GM12878 (cell line): ENCODE results near the gene RHCE. TPM values are rescaled to one million over a fixed set of nuclear protein-coding genes. Genes with fewer than 3 reads are reported as not detected.

Experiments used
- BCLAF1 ChIP-seq: fragments of 450-650 bp; IDR thresholded peaks from 2 replicates; pipeline ENCODE4 v1.6.1; 2017; ENCODE audit warnings: antibody characterized with exemption, mild to moderate bottlenecking, moderate library complexity
- CUX1 ChIP-seq: IDR thresholded peaks from 2 replicates; pipeline ENCODE4 v1.6.1; 2012; ENCODE audit warnings: improper control_type of control experiment, low read depth, low read length; ENCODE audit not compliant: insufficient replicate concordance
- E4F1 ChIP-seq: fragments of 450-650 bp; IDR thresholded peaks from 2 replicates; pipeline ENCODE4 v1.6.1; 2018; ENCODE audit warnings: borderline replicate concordance, mild to moderate bottlenecking; ENCODE audit not compliant: partially characterized antibody
- MTA2 ChIP-seq: fragments of 450-650 bp; IDR thresholded peaks from 2 replicates; pipeline ENCODE4 v1.6.1; 2016; ENCODE audit warnings: low read depth, mild to moderate bottlenecking, moderate library complexity
- MYC ChIP-seq: IDR thresholded peaks from 2 replicates; pipeline ENCODE4 v1.6.1; 2011; ENCODE audit warnings: mild to moderate bottlenecking, low read length, moderate library complexity, inconsistent platforms; ENCODE audit not compliant: insufficient read depth, insufficient replicate concordance, insufficient read length, severe bottlenecking
- ZBTB4 ChIP-seq: fragments of 450-650 bp; formaldehyde crosslinking; IDR thresholded peaks from 2 replicates; pipeline ENCODE4 v1.4.0; 2022; ENCODE audit warnings: mild to moderate bottlenecking, moderate library complexity
- ZBTB40 ChIP-seq: fragments of 450-650 bp; IDR thresholded peaks from 2 replicates; pipeline ENCODE4 v1.6.1; 2016; ENCODE audit warnings: mild to moderate bottlenecking, moderate library complexity, borderline replicate concordance
- polyA plus RNA-seq, 11 experiments: library from polyadenylated mRNA; depleted of rRNA in 4 of 11; unstranded in 6 of 11; stranded (reverse) in 5 of 11; fragments of >200 nt; fragmentation: Nextera tagmentation in 4 of 11; fragmentation: Illumina TruSeq in 1 of 11; extraction: Ambion mirVana in 4 of 11; extraction: Trizol in 1 of 11; gene quantifications; 1 replicate in 1 of 11; 2 replicates in 10 of 11; pipeline versions ENCODE4 v1.2.1 to v1.2.3, GENCODE V29; 2011 to 2016; ENCODE audit warnings: inconsistent platforms in 2 of 11, missing spikeins in 2 of 11, low read depth in 1 of 11
- total RNA-seq, 4 experiments: library from RNA; depleted of rRNA in 3 of 4; stranded (reverse); fragments of >200 nt in 3 of 4; fragmentation: Illumina TruSeq in 1 of 4; extraction: Trizol in 1 of 4; gene quantifications; 2 replicates each; pipeline versions ENCODE4 v1.2.1 to v1.2.3, GENCODE V29; 2013 to 2021

The RHCE gene
- total and polyA plus RNA-seq, 10 of the 15 experiments (the other 5 are each of a cell fraction or from before 2014, with no cell fraction given) = 0.06 to 0.41 (median 0.22) TPM; not detected in 2

GRCh38 chr1:25430073-25430966 lies 9.7 kb upstream of the RHCE start, which contains the start of gene MACO1 (continued):
- TF ChIP-seq ZBTB4 (CRISPR knock-in tag) = no peak
- TF ChIP-seq E4F1 = peak; percentile 21
- 0 out of 2 replicates have a peak, but pooled peaks have one; percentile 25 for TF ChIP-seq BCLAF1
- TF ChIP-seq MTA2 = no peak
- no peak for TF ChIP-seq MYC
- TF ChIP-seq ZBTB40 = peak; percentile 41; the same call in 1 of the 2 replicates
- TF ChIP-seq CUX1 = no peak
